Fibroblast of villous mesenchyme (primary cell): ENCODE data around the gene ADAMTSL1. TPM values are rescaled to one million over a fixed set of nuclear protein-coding genes. Genes with fewer than 3 reads are reported as not detected.

Source experiments
- DNase-seq: peaks from one replicate; pipeline ENCODE4 v3.0.0-alpha.2; 2010; ENCODE audit warnings: low read depth
- H3K4me3 ChIP-seq: 2 replicates; pipeline ENCODE4 v1.5.1; 2011; ENCODE audit warnings: low read depth, mild to moderate bottlenecking, low read length
- CTCF ChIP-seq: IDR thresholded peaks from 2 replicates; pipeline ENCODE4 v1.5.1; 2012; ENCODE audit warnings: low read depth, mild to moderate bottlenecking, low read length; ENCODE audit not compliant: insufficient read depth
- total RNA-seq: library from RNA; depleted of rRNA; stranded (reverse); fragments of >200 nt; gene quantifications from 2 replicates; pipeline ENCODE4 v1.2.3, GENCODE V29; 2012

Gene ADAMTSL1
- total RNA-seq, 1 donor, result 3.0 TPM

GRCh38 chr9:18800579-18800978 lies 326.6 kb downstream of the ADAMTSL1 start:
- no peak for DNase-seq
- no peak overlapping the region for H3K4me3 ChIP-seq
- TF ChIP-seq CTCF, result no peak

GRCh38 chr9:18805386-18805785 lies 331.4 kb downstream of the ADAMTSL1 start:
- no peak for DNase-seq
- no peak for TF ChIP-seq CTCF
- H3K4me3 ChIP-seq, result no peak overlapping the region

- DNase-seq, result no peak
- TF ChIP-seq CTCF, result no peak
- no peak overlapping the region for H3K4me3 ChIP-seq
These were observed 332.5 kb downstream of the ADAMTSL1 start for GRCh38 chr9:18806232-18807080.

- no peak for TF ChIP-seq CTCF
- no peak overlapping the region for H3K4me3 ChIP-seq
- DNase-seq, result no peak
These were observed 336.6 kb downstream of the ADAMTSL1 start for GRCh38 chr9:18810581-18810980.

- H3K4me3 ChIP-seq, result no peak overlapping the region
- DNase-seq, result no peak
- no peak for TF ChIP-seq CTCF
These were observed 337.2 kb downstream of the ADAMTSL1 start for GRCh38 chr9:18811171-18811570.

- no peak for TF ChIP-seq CTCF
- no peak overlapping the region for H3K4me3 ChIP-seq
- no peak for DNase-seq
These were observed 345.5 kb downstream of the ADAMTSL1 start for GRCh38 chr9:18819418-18819817.
